Activated CD8-positive, alpha-beta memory T cell treated with anti-CD3 and anti-CD28 coated beads, Interleukin-2, amount 50 U/mL, for 24 hours (primary cell): Measurements from ENCODE around the gene STAT6.

ENCODE experiments used
- DNase-seq: peaks from one replicate; pipeline ENCODE4 v3.0.0-alpha.2; 2020; ENCODE audit errors: extremely low read depth

STAT6 gene

DNA sequence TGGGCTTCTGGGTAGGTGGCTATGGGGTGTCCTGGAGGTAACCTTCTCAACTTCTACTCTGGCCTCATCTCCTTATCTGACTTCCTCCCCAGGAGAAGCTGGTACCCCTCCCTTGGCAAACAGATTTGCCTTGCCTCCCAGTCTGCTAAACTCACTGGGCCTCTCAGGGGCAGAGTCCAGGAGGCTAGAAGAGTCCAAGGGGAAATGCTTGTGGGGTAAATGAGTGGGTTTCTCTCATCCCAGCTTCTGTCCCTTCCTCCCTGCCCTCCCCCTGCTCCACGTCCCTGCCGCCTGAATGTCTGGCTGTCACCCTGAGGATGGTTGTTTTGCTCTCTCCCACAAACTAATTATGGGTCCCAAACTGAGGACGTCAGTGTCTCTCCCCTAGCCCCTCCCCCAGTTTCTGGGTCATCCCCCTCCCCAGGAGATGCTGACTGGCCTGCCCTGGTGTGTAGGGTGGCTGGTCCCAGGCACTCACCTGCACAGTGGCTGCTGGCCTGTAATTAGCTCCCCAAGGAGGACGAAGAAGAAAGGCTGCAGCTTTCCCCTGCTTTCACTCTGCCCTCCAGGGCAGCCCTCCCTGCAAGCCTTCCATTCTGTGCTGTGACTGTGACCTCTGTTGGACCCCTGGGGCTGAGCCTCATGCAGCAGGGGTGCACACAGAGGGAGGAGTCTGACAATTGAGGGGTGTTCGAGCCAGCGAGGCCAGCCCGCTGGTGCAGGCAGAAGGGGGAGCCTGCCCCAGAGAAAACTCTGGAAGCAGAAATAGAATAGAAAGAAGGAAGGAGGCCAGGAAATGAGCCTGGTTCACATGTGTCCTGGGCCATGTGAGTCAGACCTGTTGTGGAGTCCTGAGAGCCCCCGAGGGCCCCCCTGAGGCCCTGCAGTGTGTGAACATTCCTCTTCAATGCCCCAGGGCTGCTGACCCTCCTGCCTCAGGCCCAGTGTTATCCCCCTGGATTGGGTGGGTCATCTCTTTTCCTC, 36.1 kb upstream of the STAT6 start, which contains the start of gene LRP1-AS:
LRP1-AS (minus strand) TSS at position 659 of the 984 bp plus-strand sequence.
- no peak for DNase-seq

GRCh38 chr12:57146092-57146491, 34.9 kb upstream of the STAT6 start:
- no peak for DNase-seq

DNA sequence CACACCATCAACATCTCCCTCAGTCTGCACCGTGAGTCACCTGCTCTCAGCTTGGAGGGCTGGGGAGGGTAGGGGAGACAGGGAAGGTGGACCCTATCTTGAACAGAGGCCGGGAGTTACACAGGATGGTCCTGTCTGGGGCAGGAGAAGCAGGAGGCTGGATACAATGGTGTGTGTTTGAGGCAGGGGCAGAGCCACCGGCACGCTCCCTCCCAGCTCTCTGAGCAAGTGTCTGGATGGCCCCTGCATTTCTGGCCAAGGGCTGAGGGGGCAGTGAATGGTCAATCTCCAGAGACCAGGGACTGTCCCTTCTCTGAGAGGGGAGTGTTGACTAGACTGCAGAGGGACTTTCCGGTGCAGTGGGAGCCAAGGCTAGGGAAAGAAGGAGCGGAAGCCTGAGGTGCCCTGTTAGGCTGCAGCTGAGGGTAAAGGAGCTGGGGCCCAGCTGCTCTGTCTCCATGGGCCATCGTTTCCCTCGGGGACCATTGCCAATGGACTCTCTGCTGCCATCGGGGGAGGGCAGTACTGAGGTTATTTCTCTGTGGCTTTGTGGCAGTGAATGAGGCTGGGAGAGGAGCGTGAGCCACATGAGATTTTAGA, 34.4 kb upstream of the STAT6 start:
- DNase-seq = no peak

DNA sequence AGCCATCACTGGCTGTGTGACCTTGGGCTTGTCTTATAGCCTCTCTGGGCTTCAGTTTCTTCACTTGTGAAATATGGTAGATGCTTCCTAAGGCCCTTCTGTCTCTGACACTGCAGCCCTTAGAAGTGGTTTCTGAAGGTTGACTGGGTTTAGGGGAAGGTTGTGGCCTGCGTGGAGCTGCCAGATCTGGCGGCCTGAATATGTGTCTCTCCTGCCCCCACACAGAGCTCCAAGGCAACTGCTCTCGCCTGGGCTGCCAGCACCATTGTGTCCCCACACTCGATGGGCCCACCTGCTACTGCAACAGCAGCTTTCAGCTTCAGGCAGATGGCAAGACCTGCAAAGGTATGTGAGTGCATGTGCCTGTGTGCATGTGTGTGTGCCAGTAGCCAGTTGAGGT, 32.3 kb upstream of the STAT6 start:
- no peak for DNase-seq

- DNase-seq = no peak
Observed at GRCh38 chr12:57142727-57143126, 31.6 kb upstream of the STAT6 start.

DNA sequence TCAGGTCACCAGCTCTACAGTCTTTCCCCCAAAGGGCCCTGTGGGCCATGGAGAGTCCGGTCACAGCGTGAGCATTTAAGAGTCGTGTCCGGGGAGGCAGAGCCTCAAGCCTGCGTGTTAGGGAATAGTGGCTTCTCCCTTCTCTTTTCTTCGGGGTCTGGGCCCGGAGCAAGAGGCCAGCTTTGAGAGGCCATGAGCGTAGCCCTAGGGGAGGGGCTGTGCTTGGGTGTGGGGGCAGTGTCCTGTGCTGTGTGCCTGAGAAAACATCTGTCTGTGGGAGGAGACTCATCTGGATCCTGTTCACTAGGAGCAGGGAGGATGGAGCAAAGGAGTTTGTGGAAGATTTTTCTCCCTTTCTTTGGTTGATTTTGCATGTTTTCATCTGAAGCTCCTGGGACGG, 31.0 kb upstream of the STAT6 start:
- DNase-seq = no peak

DNA sequence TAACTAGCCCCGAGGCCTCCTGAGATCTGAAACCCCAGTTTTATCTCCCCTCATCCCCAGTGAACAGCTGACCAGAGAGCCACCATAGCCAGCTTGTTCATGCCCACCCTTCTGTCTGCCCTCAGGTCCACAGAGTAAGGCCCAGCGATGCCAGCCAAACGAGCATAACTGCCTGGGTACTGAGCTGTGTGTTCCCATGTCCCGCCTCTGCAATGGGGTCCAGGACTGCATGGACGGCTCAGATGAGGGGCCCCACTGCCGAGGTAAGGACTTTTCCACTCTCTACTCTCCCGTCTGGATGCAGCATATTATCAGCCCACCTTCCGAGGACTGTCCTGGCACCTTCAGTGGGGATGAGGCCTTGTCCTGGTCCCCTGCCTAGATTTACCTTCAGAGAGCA, 30.1 kb upstream of the STAT6 start:
- DNase-seq = no peak

GRCh38 chr12:57139796-57140649, 28.9 kb upstream of the STAT6 start:
- no peak for DNase-seq

DNA sequence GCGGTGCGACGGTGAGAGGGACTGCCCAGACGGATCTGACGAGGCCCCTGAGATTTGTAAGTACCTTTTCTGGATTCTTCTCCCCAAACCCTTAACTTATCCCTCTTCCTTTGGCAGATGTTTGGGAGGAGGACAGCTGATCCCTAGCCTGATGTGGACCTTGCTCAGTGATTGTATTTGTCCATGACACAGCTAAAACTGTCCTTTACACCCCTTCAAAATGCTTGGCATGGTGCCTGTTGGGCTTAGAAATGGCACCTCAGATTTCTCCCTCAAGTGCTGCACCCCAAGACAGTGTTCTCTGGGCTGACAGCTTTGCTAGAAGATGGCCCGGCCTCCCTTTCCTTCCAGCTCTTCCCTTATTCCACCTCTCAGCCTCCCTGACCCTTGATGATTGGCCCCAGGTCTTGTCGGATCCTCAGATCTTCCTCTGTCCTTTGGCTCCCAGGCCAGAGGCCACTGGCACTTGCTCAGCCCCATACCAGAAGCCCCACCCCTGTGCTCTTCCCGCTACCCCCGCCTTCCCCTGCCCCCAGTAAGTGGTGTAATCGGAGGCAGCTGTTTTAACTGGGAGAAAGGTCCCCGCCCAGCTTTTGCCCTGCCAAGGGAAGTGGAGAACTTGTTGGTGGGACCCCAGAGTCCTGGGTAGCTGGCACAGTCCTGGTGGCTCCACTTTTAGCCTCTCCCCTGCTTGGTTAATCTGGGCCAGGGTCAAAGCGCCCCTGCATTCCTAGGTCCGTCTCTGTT, 27.5 kb upstream of the STAT6 start:
- DNase-seq = no peak

DNA sequence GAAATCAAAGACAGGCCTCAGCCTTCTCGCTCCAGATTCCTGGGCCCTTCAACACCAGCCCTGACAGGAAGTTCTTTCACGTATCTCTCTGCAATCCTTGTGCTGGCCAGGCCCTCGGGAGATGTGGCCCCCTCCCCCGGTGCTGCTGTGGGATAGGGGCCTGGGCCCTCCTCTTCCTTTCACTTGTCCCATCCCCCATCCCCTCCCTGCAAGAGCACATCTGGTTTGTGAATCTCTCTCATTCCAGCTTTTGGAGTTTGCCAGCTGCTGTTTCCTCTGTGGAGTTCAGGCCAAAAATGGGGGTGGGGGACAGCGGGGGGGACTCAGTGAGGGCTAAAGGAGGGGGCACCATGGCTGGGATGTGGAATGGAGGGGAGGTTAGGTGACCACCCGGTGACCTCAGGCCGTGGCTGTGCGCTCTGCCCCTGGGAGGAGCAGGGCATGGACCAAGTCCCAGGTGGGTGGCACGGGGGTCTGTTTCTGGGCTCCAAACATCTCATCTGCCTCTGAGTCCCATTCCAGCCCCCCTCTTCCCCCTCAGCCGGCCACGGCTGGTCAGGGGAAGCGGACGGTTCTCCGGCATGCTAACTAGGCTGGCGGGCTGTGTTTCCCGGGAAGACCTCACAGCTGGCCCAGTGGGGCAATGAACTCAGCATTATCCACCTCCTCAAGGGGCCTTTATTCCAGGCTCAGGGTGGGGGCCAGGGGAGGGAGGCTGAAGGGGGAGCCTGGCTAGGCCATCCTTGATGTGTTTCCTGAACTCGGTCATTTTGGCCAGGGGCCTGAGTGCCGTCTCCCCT, 24.6 kb upstream of the STAT6 start:
- no peak for DNase-seq

- no peak for DNase-seq
Observed at GRCh38 chr12:57134949-57135348, 23.8 kb upstream of the STAT6 start.

DNA sequence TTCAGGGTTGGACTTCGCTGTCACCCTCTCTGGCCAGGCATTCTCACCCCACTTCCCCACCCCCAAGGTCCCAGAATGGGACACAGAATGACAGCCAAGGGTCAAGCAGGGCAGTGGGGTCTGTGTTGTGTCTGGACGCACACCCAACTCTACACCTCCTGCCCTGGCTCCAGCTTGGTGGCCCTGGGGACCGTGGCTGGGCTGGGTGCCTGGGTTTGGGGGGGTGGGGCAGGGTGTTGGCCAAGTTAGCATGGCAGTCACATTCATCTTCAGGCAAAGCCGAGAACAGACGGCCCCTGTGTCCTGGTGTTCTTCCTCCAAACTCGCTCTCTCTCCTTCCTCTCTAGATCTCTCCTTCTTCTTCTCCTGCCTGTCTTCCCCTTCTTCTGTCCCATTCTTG, 22.8 kb upstream of the STAT6 start:
- no peak for DNase-seq

GRCh38 chr12:57133013-57133569, 21.9 kb upstream of the STAT6 start:
- no peak for DNase-seq

DNA sequence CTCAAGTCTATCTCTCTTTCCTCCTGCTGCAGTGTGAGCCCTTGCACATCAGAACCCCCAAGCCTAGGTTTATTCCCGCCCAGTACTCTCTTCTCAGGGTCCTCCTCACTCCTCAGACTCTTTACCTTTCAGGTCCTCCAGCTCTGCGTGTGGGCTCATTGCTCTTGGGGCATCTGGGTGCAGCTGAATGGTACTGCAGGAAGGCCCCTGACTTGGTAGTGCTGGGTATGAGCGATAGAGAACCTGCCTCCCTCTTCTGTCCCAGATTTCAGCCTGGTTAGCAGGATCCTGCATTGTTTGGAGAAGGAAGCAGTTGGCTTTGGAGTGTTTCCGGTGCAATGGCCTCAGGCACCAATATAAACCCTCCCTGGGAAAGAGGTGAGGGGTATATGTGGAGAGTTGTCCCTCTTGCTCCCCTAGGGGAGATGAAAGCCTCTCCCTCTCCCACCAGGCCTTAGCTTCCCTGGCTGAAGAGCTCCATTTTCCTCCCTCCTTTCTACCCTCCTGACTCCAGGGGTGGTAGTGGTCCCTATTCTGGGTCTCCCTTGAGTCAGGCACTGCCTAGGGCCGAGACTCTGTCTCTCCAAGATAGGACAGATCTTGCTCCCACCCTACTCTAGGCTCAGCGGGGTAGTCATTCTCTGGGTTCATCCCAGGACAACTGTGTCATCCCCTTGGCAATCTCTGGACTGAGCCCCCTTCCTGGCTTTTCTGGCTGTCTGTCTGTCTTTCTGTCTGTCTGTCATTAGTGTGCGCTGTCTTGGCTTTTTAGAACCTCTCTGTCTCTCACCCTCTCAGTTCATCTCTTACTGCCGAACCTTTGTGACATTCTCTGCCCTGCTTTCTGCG, 21.0 kb upstream of the STAT6 start:
- no peak for DNase-seq

GRCh38 chr12:57130941-57131340, 19.8 kb upstream of the STAT6 start:
- DNase-seq = no peak

- no peak for DNase-seq
Observed at GRCh38 chr12:57129889-57130288, 18.7 kb upstream of the STAT6 start.

DNA sequence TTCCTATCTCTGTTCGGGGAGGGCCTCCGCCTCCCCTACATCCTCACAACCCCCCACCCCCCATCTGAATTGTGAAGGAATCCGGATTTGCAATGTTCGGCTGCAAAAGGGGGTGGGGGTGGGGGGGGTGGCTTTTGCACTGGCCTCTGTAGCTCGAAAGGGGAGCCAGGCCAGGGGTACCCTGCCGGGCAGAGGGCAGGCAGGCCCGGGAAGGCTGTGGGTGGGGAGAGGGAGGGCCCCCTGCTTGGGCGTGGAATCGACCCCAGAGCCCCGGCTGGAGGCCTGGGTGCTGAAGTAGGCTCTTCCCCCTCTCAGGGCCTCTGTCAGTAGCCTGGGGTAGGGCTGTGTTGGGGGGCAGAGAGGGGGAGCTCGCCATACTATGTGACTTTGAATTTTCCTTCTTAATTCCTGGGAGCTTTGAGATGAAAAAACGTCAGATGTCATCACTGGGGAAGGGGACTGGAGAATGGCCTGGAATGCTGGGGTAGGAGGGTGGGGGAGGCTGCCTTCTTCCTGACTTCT, 18.2 kb upstream of the STAT6 start:
- DNase-seq = no peak

GRCh38 chr12:57128519-57129247, 17.5 kb upstream of the STAT6 start:
- DNase-seq = no peak
